H1 (cell line): ENCODE data around the gene MRPL55. TPM values are rescaled to one million over a fixed set of nuclear protein-coding genes. Genes with fewer than 3 reads are reported as not detected.

ENCODE experiments used
- CTCF ChIA-PET: fragments of 300-600 bp; sonication (Branson Sonifier 250); formaldehyde crosslinking; loops from one replicate; lab custom pipeline; 2021; ENCODE audit not compliant: partially characterized antibody; lab: Charles Lee
- POLR2A ChIA-PET: fragments of 300-600 bp; sonication (Branson Sonifier 250); formaldehyde crosslinking; loops from one replicate; lab custom pipeline; 2021; ENCODE audit warnings: inconsistent platforms; ENCODE audit not compliant: partially characterized antibody; lab: Charles Lee
- DNase-seq, 2 experiments: peaks; one replicate each; pipeline versions ENCODE4 v3.0.0 to v3.0.0-alpha.2; 2010 to 2022; ENCODE audit warnings: low spot score in 2 of 2, low read depth in 1 of 2, mixed read lengths in 1 of 2
- FAIRE-seq: peaks from 2 replicates; lab custom pipeline; 2011; peaks lifted over from hg19 to GRCh38; lab: Jason Lieb, UNC
- H2AFZ ChIP-seq: 2 replicates; pipeline ENCODE4 v1.8.1; 2012; ENCODE audit warnings: low read length, inconsistent platforms
- H2AK5ac ChIP-seq: 2 replicates; pipeline ENCODE4 v1.6.1; 2013; ENCODE audit warnings: low read depth, low read length
- H2BK120ac ChIP-seq: replicated peaks from 2 replicates; pipeline ENCODE3; 2013; ENCODE audit warnings: low read depth, low read length, inconsistent platforms
- H2BK12ac ChIP-seq: 2 replicates; pipeline ENCODE4 v1.6.1; 2013; ENCODE audit warnings: low read depth, low read length
- H2BK15ac ChIP-seq: 2 replicates; pipeline ENCODE4 v1.6.1; 2013; ENCODE audit warnings: low read length
- H2BK20ac ChIP-seq: 2 replicates; pipeline ENCODE4 v1.6.1; 2013; ENCODE audit warnings: low read length
- H2BK5ac ChIP-seq: 2 replicates; pipeline ENCODE4 v1.6.1; 2013; ENCODE audit warnings: low read depth, low read length
- H3K14ac ChIP-seq: 2 replicates; pipeline ENCODE4 v1.6.1; 2013; ENCODE audit warnings: inconsistent platforms; ENCODE audit not compliant: insufficient read length
- H3K18ac ChIP-seq: 2 replicates; pipeline ENCODE4 v1.6.1; 2013; ENCODE audit warnings: low read length; ENCODE audit errors: extremely low read depth
- H3K23ac ChIP-seq: 2 replicates; pipeline ENCODE4 v1.6.1; 2013; ENCODE audit warnings: inconsistent platforms; ENCODE audit not compliant: insufficient read length
- H3K23me2 ChIP-seq: 2 replicates; pipeline ENCODE4 v1.6.1; 2013; ENCODE audit warnings: low read depth, low read length
- H3K27ac ChIP-seq: 2 replicates; pipeline ENCODE4 v1.6.1; 2011; ENCODE audit warnings: low read depth, low read length, inconsistent platforms
- H3K27me3 ChIP-seq, 4 experiments: replicated peaks in 1 of 4; 1 replicate in 1 of 4; 2 replicates in 3 of 4; pipeline versions ENCODE4 v1.6.1 to v1.8.1; 2011 to 2013; ENCODE audit warnings: low read length in 3 of 4, mild to moderate bottlenecking in 3 of 4, inconsistent platforms in 2 of 4, mixed read lengths in 2 of 4, moderate library complexity in 1 of 4; ENCODE audit not compliant: control insufficient read depth in 3 of 4, insufficient read depth in 3 of 4; ENCODE audit errors: extremely low read depth in 1 of 4
- H3K36me3 ChIP-seq, 4 experiments: 2 replicates each; pipeline versions ENCODE4 v1.6.1 to v1.8.1; 2011 to 2013; ENCODE audit warnings: mild to moderate bottlenecking in 4 of 4, low read length in 3 of 4, moderate library complexity in 2 of 4, control low read depth in 1 of 4, inconsistent platforms in 1 of 4; ENCODE audit not compliant: insufficient read depth in 4 of 4, control insufficient read depth in 2 of 4
- H3K4ac ChIP-seq: replicated peaks from 2 replicates; pipeline ENCODE3; 2013; ENCODE audit warnings: low read length, low read depth, mixed read lengths, inconsistent platforms; ENCODE audit not compliant: insufficient read length
- H3K4me1 ChIP-seq, 4 experiments: replicated peaks in 1 of 4; 1 replicate in 1 of 4; 2 replicates in 3 of 4; pipeline versions ENCODE4 v1.6.1 to v1.8.1; 2011 to 2013; ENCODE audit warnings: low read length in 3 of 4, inconsistent platforms in 2 of 4, mixed read lengths in 1 of 4; ENCODE audit not compliant: insufficient read depth in 4 of 4, control insufficient read depth in 3 of 4
- H3K4me2 ChIP-seq, 2 experiments: 2 replicates each; pipeline versions ENCODE4 v1.6.1 to v1.8.1; 2011 to 2013; ENCODE audit warnings: low read depth in 2 of 2, low read length in 2 of 2, control low read depth in 1 of 2, inconsistent platforms in 1 of 2, mild to moderate bottlenecking in 1 of 2; ENCODE audit not compliant: insufficient read depth in 1 of 2
- H3K4me3 ChIP-seq, 4 experiments: fragments of 200-600, 300-600 bp in 1 of 4; sonication (generic), shearing (Covaris generic), sonication (Bioruptor Twin) in 1 of 4; 2 replicates each; pipeline versions ENCODE4 v1.5.1 to v1.8.1; 2011 to 2016; ENCODE audit warnings: low read length in 4 of 4, low read depth in 3 of 4, control low read depth in 2 of 4, inconsistent platforms in 2 of 4, mild to moderate bottlenecking in 2 of 4, mixed read lengths in 1 of 4, moderate library complexity in 1 of 4; ENCODE audit not compliant: insufficient read depth in 2 of 4; ENCODE audit errors: extremely low read depth in 1 of 4
- H3K56ac ChIP-seq: replicated peaks from 2 replicates; pipeline ENCODE3; 2013; ENCODE audit warnings: low read depth, mild to moderate bottlenecking, mixed read lengths, low read length, inconsistent platforms; ENCODE audit not compliant: insufficient read length
- H3K79me1 ChIP-seq: 2 replicates; pipeline ENCODE4 v1.6.1; 2013; ENCODE audit warnings: low read depth, low read length, control low read depth
- H3K79me2 ChIP-seq, 2 experiments: 2 replicates each; pipeline versions ENCODE4 v1.6.1 to v1.8.1; 2012 to 2013; ENCODE audit warnings: low read length in 2 of 2, mild to moderate bottlenecking in 2 of 2, inconsistent platforms in 1 of 2; ENCODE audit not compliant: insufficient read depth in 2 of 2, control insufficient read depth in 1 of 2
- H3K9ac ChIP-seq, 4 experiments: replicated peaks in 1 of 4; 1 replicate in 1 of 4; 2 replicates in 3 of 4; pipeline versions ENCODE4 v1.6.1 to v1.8.1; 2011 to 2013; ENCODE audit warnings: low read depth in 3 of 4, low read length in 3 of 4, control low read depth in 2 of 4, mild to moderate bottlenecking in 2 of 4, moderate library complexity in 2 of 4, inconsistent platforms in 1 of 4; ENCODE audit errors: extremely low read depth in 1 of 4
- H3K9me3 ChIP-seq, 2 experiments: 2 replicates each; pipeline versions ENCODE4 v1.6.1 to v1.8.1; 2012 to 2013; ENCODE audit warnings: mild to moderate bottlenecking in 2 of 2, moderate library complexity in 2 of 2, control low read depth in 1 of 2, inconsistent platforms in 1 of 2, low read depth in 1 of 2, low read length in 1 of 2, mixed read lengths in 1 of 2; ENCODE audit not compliant: insufficient read depth in 2 of 2
- H4K20me1 ChIP-seq, 2 experiments: replicated peaks in 1 of 2; 2 replicates each; pipeline versions ENCODE3 to v1.8.1; 2011 to 2013; ENCODE audit warnings: inconsistent platforms in 2 of 2, low read length in 2 of 2, mild to moderate bottlenecking in 1 of 2; ENCODE audit not compliant: insufficient read depth in 2 of 2, control insufficient read depth in 1 of 2
- H4K5ac ChIP-seq: 2 replicates; pipeline ENCODE4 v1.6.1; 2013; ENCODE audit warnings: low read length, low read depth, mixed read lengths, inconsistent platforms; ENCODE audit not compliant: insufficient read length
- H4K8ac ChIP-seq: 2 replicates; pipeline ENCODE4 v1.8.0; 2013; ENCODE audit warnings: mild to moderate bottlenecking, moderate library complexity, low read length, inconsistent platforms; ENCODE audit not compliant: insufficient read depth; ENCODE audit errors: extremely low read depth
- H4K91ac ChIP-seq: replicated peaks from 2 replicates; pipeline ENCODE3; 2013; ENCODE audit warnings: low read length, mixed read lengths, inconsistent platforms; ENCODE audit not compliant: insufficient read length
- CBX5 ChIP-seq: fragments of 300-800, 300-1000 bp; sonication (generic); IDR thresholded peaks from 2 replicates; pipeline ENCODE4 v1.7.1; 2016; ENCODE audit warnings: antibody characterized with exemption, low read length, low read depth
- EP300 ChIP-seq, 2 experiments: IDR thresholded peaks; 1 replicate in 1 of 2; 2 replicates in 1 of 2; pipeline ENCODE4 v1.6.1; 2011 to 2012; ENCODE audit warnings: low read depth in 2 of 2, low read length in 2 of 2, mild to moderate bottlenecking in 2 of 2, borderline replicate concordance in 1 of 2, inconsistent platforms in 1 of 2, moderate library complexity in 1 of 2
- GTF2F1 ChIP-seq: IDR thresholded peaks from 2 replicates; pipeline ENCODE4 v1.6.1; 2012; ENCODE audit warnings: low read depth, low read length, improper control_type of control experiment, borderline replicate concordance
- HDAC6 ChIP-seq: IDR thresholded peaks from one replicate; pipeline ENCODE4 v1.7.1; 2012; ENCODE audit warnings: low read depth, mild to moderate bottlenecking, inconsistent platforms, low read length, moderate library complexity
- JUN ChIP-seq: IDR thresholded peaks from 2 replicates; pipeline ENCODE4 v1.6.1; 2011; ENCODE audit warnings: low read depth, mild to moderate bottlenecking, improper control_type of control experiment, low read length
- KDM1A ChIP-seq: fragments of 200-600, 300-600 bp; sonication (generic); IDR thresholded peaks from 2 replicates; pipeline ENCODE4 v1.7.1; 2016; ENCODE audit warnings: mild to moderate bottlenecking, low read length, borderline replicate concordance
- RFX5 ChIP-seq: IDR thresholded peaks from 2 replicates; pipeline ENCODE4 v1.6.1; 2011; ENCODE audit warnings: low read depth, low read length, improper control_type of control experiment, borderline replicate concordance
- SIX5 ChIP-seq: IDR thresholded peaks from 2 replicates; pipeline ENCODE4 v1.6.1; 2011; ENCODE audit warnings: mild to moderate bottlenecking, low read depth, low read length
- SRF ChIP-seq: IDR thresholded peaks from 2 replicates; pipeline ENCODE4 v1.6.1; 2011; ENCODE audit warnings: mild to moderate bottlenecking, low read depth, low read length, moderate library complexity
- ZNF274 ChIP-seq: IDR thresholded peaks from 2 replicates; pipeline ENCODE4 v1.7.0; 2012; ENCODE audit warnings: low read length, borderline replicate concordance; ENCODE audit errors: extremely low read depth
- WGBS, 2 experiments: shearing (Covaris generic) in 1 of 2; methylation state at CpG; one replicate each; pipeline versions ENCODE4 v1.1.6 to v1.1.7; 2013 to 2015; ENCODE audit warnings: low lambda C conversion rate in 2 of 2, mixed read lengths in 2 of 2, inconsistent platforms in 1 of 2, low coverage in 1 of 2, missing lambda C conversion rate in 1 of 2; ENCODE audit not compliant: insufficient replicate concordance in 2 of 2, insufficient coverage in 1 of 2, insufficient read length in 1 of 2; ENCODE audit errors: extremely low coverage in 1 of 2, missing lambda C conversion rate in 1 of 2; 5-methylcytosine and 5-hydroxymethylcytosine counted together
- polyA plus RNA-seq, 7 experiments: library from polyadenylated mRNA; depleted of rRNA in 3 of 7; stranded (reverse) in 5 of 7; unstranded in 2 of 7; fragments of >200 nt in 5 of 7; fragments of 200-250 nt in 2 of 7; gene quantifications; 1 replicate in 5 of 7; 2 replicates in 1 of 7; 4 replicates in 1 of 7; pipeline versions ENCODE4 v1.2.1 to v1.2.3, GENCODE V29; 2011 to 2013; ENCODE audit warnings: missing spikeins in 2 of 7, mixed read lengths in 2 of 7
- total RNA-seq: library from RNA; stranded (reverse); fragmentation: NEBNext Ultra II Directional; extraction: Animal tissue kit (Norgen Biotek cat#: 25700); gene quantifications from 2 replicates; pipeline ENCODE4 v1.2.1, GENCODE V29; 2021
- TF ChIP-seq, protein P1 (sequence below): IDR thresholded peaks from 2 replicates; pipeline ENCODE4 v1.6.1; 2012; ENCODE audit warnings: low read length, inconsistent platforms

Gene MRPL55
- total and polyA plus RNA-seq, 2 of the 8 experiments (the other 6 are each of a cell fraction or from before 2014, with no cell fraction given) = 59.0 to 244 TPM

DNA sequence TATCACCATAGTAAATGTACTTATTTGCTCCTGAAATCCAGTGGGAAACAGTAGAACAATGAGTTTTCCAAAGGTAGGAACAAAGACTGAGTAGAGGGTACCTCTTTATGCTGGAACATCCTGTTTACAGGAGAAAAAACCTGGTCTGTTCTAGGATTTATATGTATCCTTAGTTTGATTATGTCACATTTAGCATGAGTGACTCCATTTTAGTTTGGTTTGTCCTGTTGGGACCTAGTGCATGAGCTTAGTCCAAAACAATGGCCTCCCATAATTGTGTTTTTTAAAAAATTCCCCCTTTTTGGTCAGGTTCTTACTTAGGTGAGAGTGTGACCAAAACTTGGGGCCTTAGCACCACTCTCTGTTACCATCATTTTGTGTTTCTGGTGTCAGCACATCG, 3.5 kb upstream of the MRPL55 start:
- no peak overlapping the region for H3K4ac ChIP-seq
- no peak overlapping the region for H3K56ac ChIP-seq
- no peak overlapping the region for H2BK20ac ChIP-seq
- peaks cover 0 to 2% of the 10 kb centered on the region in 2 experiments for H4K20me1 ChIP-seq
- no peak overlapping the region for H2BK15ac ChIP-seq
- H3K18ac ChIP-seq = no peak overlapping the region
- H3K9me3 ChIP-seq = peaks cover 5 to 6% of the 10 kb centered on the region in 2 experiments; a peak in 1 of 4 replicates
- no peak overlapping the region for H4K5ac ChIP-seq
- H3K36me3 ChIP-seq = peaks cover 0 to 1% (median 0%) of the 10 kb centered on the region in 4 experiments; a peak in 1 of 8 replicates
- peaks cover 9% of the 10 kb centered on the region; the same call in 1 of the 2 replicates for H3K79me1 ChIP-seq
- FAIRE-seq (no peak), DNase-seq (no peak)
- H2AK5ac ChIP-seq = no peak overlapping the region
- no peak overlapping the region for H2BK120ac ChIP-seq
- peaks cover 3 to 8% of the 10 kb centered on the region in 2 experiments; a peak in 2 of 4 replicates for H3K79me2 ChIP-seq
- no peak overlapping the region for H3K9ac ChIP-seq
- ChIA-PET POLR2A (no interaction called here), CTCF (interaction anchor here (1.0 kb wide), 1 partner anchor 53 kb away, joined by 3 read pairs; no protein-coding TSS in a partner anchor)
- no peak overlapping the region for H4K8ac ChIP-seq
- peaks cover 8% of the 10 kb centered on the region; the same call in 1 of the 2 replicates for H3K23me2 ChIP-seq
- no peak overlapping the region for H3K4me3 ChIP-seq
- H3K27me3 ChIP-seq = peaks cover 0 to 6% (median 5%) of the 10 kb centered on the region in 4 experiments; a peak in 2 of 7 replicates
- H2AFZ ChIP-seq = no peak overlapping the region
- H3K27ac ChIP-seq = no peak overlapping the region
- no peak overlapping the region for H3K4me2 ChIP-seq
- H3K4me1 ChIP-seq = peaks cover 0 to 7% (median under 1%) of the 10 kb centered on the region in 4 experiments; a peak in 5 of 7 replicates
- no peak overlapping the region for H2BK12ac ChIP-seq
- no peak overlapping the region for H2BK5ac ChIP-seq
- H3K14ac ChIP-seq = no peak overlapping the region
- 78% methylated on average over 1 of the region's 1 CpG; no CpG with 5 or more reads in 1 of the 2 experiments for WGBS, 2 experiments
- H3K23ac ChIP-seq = no peak overlapping the region
- no peak overlapping the region for H4K91ac ChIP-seq
- TF ChIP-seq JUN (no peak), CBX5 (no peak), EP300 (IDR thresholded peaks at IDR 0.05; ENCODE audit: borderline replicate concordance in 1 of 2, low read depth in 2 of 2, low read length in 2 of 2) (no peak), KDM1A (no peak), SRF (no peak), RFX5 (no peak), GTF2F1 (no peak), HDAC6 (no peak), ZNF274 (no peak), SIX5 (no peak)
- TF ChIP-seq, protein P1, sequence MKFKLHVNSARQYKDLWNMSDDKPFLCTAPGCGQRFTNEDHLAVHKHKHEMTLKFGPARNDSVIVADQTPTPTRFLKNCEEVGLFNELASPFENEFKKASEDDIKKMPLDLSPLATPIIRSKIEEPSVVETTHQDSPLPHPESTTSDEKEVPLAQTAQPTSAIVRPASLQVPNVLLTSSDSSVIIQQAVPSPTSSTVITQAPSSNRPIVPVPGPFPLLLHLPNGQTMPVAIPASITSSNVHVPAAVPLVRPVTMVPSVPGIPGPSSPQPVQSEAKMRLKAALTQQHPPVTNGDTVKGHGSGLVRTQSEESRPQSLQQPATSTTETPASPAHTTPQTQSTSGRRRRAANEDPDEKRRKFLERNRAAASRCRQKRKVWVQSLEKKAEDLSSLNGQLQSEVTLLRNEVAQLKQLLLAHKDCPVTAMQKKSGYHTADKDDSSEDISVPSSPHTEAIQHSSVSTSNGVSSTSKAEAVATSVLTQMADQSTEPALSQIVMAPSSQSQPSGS = no peak
